ENCODE measurements around the gene KRT33B.
A peak's percentile ranks its signal among the peaks of the same experiment; 100 is the strongest.

KRT33B gene

DNA sequence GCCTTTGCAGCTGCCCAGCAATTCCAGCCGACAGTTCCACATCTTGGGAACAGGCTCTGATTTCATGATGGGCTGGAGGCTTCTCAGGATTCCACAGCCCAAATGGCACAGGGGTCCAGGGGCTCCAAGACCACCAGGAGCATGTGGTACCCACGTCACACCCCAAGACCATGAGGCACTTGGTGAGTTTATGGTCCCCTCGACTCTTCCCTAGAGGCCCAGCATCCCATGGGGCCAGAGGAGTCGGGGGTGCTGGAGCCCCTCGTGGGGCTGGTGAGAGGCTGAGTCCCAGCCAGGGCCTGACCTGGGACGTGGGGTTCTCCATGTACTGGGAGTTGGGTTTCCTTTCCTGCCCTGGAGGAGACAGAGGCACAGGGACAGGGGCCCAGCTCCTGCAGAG, 44.0 kb downstream of the KRT33B start:
- FAIRE-seq = no peak

DNA sequence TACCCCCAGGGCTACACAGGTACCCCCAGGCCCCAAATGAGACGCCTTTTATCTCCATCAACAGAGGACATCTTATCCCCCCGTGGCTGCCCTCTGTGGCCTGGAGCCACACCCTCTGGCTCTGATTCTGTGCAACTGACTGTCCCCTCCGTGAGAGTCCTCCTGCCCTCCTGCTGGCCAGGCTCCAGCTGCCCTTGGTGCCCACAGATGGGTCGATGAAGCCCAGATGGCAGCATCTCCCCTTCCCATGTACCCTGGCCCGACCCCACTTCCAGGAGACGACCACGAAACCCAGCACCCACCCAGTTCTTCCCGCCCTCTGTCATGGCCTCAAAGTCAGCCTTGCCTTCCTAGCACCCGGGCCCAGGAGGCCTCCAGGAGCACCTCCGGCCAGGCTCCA, 44.5 kb downstream of the KRT33B start:
- DNase-seq (ENCODE audit: low spot score) = no peak
- FAIRE-seq = no peak

More for the DNA sequence above, 44.0 kb downstream of the KRT33B start:
- no peak for DNase-seq (ENCODE audit: low spot score)

DNA sequence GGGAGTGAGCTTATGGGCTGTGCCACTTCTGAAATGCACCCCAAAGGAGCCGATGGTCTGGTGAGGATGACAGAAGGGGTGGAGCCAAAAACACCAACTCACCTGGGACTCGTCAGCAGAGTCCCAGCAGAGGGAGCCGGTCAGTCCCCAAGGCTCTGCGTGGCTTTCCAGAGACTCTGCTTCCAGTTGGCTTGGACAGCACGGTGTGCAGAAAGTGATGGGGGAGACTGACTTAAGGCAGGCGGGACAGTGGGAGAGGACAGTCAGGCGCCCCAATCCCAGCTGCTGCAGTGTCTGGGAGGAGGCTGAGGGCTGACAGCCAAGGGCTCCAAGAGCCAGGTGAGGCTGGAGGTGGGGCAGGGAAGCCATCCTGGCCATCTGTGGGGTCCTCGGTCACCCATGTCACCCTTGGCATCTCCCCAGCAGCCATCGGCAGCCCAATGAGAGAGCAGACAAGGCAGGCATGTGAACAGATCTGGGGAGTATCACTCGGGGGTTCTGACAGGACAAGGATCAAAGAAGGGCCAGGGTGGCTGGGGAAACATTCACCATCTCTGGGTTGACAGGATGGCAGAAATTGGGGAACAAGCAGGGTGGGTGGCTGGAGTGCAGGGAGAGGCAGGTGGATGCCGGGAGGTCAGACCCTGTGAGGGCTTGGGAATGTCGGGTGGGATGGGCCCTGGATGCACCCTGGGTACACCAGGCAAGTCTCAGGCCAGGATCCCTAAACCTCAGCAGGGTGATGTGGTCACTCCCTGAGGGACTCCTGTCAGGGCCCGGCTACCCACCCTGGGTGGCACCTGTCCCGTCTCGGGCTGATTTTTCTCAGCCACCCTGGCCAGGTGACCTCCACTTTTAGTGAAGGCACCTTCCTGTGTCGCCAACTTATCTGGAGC, 45.2 kb downstream of the KRT33B start:
- FAIRE-seq = peak; percentile 52
- DNase-seq (ENCODE audit: low spot score) = peak; percentile 32

DNA sequence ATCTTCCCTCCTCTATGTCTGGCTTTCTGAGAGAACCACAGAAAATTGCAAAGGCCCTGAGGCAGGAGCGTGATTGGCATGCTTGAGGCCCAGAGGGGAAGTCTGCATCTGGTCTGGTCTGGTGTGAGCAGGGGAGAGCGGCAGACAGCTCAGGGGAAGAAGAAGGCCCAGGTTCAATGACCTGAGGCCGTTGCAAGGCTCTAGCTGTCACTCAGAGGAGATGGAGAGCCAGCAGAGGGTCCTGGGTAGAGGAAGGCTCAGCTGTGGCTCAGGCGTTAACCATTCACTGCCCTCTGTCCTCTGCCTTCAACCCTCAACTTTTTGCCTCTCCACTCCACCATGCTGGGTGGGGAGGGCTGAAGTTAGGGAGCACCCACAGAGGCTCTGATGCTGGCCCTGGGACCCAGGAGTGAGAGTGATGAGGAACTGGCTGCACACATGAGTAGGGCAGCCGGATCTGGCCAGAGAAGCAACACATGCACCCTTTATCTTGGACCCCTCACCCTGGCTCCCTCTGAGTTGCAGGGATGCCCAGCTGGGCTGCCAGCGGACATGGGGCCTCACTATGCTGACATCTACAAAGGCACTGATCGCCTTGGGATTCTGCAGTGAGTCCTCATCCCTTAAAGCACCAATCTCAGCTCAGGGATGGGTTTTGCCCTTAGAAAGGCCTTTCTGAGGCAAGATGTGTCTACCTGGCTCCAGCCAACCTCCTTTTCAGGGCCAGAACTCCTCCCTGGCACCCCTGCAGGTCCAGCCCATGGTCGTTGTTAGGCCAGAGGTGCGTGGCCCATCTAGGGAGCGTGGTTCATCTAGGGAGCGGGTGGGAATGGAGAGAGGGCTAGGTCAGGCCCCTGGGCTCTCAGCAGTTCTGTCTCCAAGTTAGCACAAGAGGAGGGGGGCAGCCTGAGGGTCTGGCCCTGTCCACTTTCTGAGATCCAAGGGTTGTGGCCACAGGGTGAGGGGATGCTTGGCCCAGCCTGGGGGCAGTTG, 46.4 kb downstream of the KRT33B start:
- FAIRE-seq = no peak

DNA sequence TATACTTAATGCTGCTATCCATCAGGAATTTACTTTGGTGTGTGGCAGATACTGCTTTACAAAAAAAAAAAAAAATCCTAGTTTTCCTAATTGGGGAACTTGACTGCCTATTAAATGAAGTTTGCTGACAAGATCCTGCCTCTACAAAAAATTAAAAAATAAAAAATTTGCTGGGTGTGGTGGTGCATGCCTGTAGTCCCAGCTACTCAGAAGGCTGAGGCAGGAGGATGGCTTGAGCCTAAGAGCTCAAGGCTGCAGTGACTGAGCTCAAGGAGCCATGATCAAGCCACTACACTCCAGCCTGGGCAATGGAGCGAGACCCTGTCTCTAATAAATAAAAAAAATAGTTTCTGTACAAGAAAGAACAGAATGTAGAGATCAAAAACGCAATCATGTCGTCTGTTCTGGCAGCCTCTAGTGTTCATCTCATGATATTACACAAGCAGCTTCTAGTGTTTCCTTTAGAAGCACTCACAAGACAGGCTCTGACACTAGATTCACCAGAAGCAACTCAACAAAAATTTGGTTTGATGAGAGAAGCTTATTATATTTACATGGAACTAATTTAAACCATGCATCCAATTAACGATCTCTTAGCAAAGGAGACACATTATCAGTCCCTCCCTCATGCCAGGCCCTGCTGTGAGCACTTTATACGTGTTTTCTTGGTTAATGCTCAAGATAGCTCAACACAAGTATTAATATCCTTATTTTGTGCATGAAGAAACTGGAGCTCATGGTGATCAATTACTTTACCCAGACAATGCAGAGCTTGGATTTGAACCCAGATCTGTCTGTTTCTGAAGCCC, 47.3 kb downstream of the KRT33B start:
- DNase-seq (ENCODE audit: low spot score) (peak; percentile 54), FAIRE-seq (no peak)

More for the DNA sequence above, 46.4 kb downstream of the KRT33B start:
- no peak for DNase-seq (ENCODE audit: low spot score)

DNA sequence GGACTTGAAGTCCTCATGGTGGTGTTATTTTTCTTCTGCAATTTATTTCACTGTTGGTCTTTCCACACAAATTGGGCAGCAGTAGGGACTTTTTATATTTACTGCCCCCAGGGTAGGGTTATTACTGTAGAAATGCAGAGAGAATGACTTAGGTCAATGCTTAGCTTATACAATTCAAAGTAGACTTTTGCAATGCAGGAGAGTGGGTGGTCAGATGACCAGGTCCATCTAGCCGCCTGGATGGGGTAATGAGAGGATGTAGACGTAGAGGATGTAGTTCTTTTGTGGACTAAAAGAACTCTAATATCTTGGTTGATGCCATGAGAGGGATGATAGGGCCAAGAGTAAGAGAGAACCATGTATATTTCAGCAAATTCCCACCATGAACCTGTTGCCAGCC, 51.4 kb downstream of the KRT33B start:
- FAIRE-seq (no peak), DNase-seq (ENCODE audit: low spot score) (no peak)

DNA sequence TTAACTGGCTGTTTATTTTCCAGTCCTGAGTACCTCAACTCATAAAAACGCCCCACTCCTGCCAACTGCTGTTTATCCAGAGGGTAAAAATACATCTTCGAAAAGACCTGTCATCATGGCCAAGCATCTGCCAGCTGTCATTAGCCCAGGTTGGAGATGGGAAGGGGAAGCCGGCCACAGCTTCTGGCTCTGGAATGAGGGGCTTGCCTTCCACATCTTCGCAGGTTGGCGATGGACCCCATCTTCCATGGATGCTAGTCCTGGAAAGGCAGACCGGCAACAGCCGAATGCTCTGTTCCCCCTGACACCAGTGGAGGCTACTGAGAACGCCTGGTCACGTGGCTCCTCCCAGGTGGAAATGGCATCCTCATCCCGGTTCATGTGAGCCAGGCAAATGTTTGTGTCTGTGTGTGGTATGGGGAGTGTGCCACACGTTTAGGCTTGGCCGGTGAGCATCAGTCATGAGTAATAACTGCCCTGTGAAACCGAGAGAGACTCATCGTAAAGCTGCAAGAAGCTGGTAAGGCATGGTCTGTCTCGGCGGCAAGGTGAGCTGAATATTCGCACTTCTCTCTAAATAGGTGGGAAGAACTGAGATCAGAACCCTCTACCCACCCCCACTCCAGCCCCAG, 53.7 kb downstream of the KRT33B start:
- FAIRE-seq (peak; percentile 63), DNase-seq (ENCODE audit: low spot score) (no peak)

DNA sequence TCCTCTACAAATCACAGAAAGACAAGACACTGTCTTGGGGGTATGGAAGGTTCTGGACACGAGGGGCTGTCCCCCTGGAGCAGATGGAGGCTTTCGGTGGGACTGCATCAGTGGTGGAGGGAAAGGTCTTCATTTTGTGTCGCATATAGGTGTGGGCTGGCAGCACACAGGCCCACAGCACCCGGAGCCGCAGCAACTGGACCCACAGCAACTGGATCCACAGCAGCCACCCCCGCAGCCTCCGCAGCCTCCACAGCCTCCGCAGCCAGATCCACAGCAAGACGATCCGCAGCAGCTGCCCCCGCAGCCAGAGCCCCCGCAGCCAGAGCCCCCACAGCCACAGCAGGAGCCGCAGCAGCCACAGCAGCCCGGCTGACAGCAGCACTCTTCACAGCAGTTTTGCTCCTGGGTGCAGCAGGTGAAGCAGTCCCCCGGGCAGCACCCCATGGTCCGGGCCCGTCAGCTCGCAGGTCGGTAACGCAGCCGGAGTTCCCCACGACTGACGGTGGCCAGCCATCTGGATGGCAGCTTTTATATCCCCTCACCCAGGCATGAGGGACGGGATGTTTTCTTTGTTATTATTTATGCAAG, 54.3 kb downstream of the KRT33B start, which contains the start of gene KRTAP17-1:
TSS of gene KRTAP17-1 (minus strand) at position 507 of the 591 bp plus-strand sequence. CDS start at position 447, 60 bp downstream.
- no peak for FAIRE-seq
- DNase-seq (ENCODE audit: low spot score) = no peak
